Hepatocyte (in vitro differentiated cells): ENCODE measurements around the gene NEK1. TPM values are rescaled to one million over a fixed set of nuclear protein-coding genes. Genes with fewer than 3 reads are reported as not detected.
"Not testable (repeated sequence)": the region's sequence is repeated elsewhere in the genome, so short reads cannot be mapped to it uniquely, and the experiment has no call there.

Source experiments
- DNase-seq: peaks from one replicate; pipeline ENCODE4 v3.0.0-alpha.2; 2016; ENCODE audit warnings: low spot score
- H2AFZ ChIP-seq: fragments of 200-600 bp; sonication (generic); 2 replicates; pipeline ENCODE4 v1.6.0; 2016; ENCODE audit warnings: antibody characterized with exemption, mild to moderate bottlenecking
- H3K27ac ChIP-seq: fragments of 200-600 bp; sonication (generic); 2 replicates; pipeline ENCODE4 v1.5.1; 2016; ENCODE audit warnings: mild to moderate bottlenecking
- H3K27me3 ChIP-seq: fragments of 200-600 bp; sonication (generic); 2 replicates; pipeline ENCODE4 v1.6.1; 2016
- H3K36me3 ChIP-seq: fragments of 200-600 bp; sonication (generic); replicated peaks from 2 replicates; pipeline ENCODE4 v1.5.1; 2016; ENCODE audit warnings: low read depth; ENCODE audit not compliant: insufficient read depth
- H3K4me1 ChIP-seq: fragments of 200-600 bp; sonication (generic); 2 replicates; pipeline ENCODE4 v1.5.1; 2016; ENCODE audit warnings: mild to moderate bottlenecking, moderate library complexity; ENCODE audit not compliant: insufficient read depth
- H3K4me2 ChIP-seq: fragments of 200-600 bp; sonication (generic); 2 replicates; pipeline ENCODE4 v1.6.0; 2016
- H3K4me3 ChIP-seq: fragments of 200-600 bp; sonication (generic); 2 replicates; pipeline ENCODE4 v1.5.1; 2016; ENCODE audit warnings: mild to moderate bottlenecking
- H3K79me2 ChIP-seq: fragments of 200-600 bp; sonication (generic); 2 replicates; pipeline ENCODE4 v1.6.0; 2017; ENCODE audit warnings: mild to moderate bottlenecking
- H3K9me2 ChIP-seq: fragments of 200-600 bp; sonication (generic); replicated peaks from 2 replicates; pipeline ENCODE4 v1.6.0; 2017; ENCODE audit warnings: mild to moderate bottlenecking; ENCODE audit not compliant: insufficient read depth
- H3K9me3 ChIP-seq: fragments of 200-600 bp; sonication (generic); 2 replicates; pipeline ENCODE4 v1.5.1; 2016; ENCODE audit warnings: low read depth, mild to moderate bottlenecking
- H4K20me1 ChIP-seq: fragments of 200-600 bp; sonication (generic); 2 replicates; pipeline ENCODE4 v1.6.0; 2016; ENCODE audit warnings: mild to moderate bottlenecking; ENCODE audit not compliant: insufficient read depth, poor library complexity, severe bottlenecking
- CTCF ChIP-seq: fragments of 200-600 bp; sonication (generic); IDR thresholded peaks from 2 replicates; pipeline ENCODE4 v1.5.1; 2016; ENCODE audit warnings: antibody characterized with exemption, mild to moderate bottlenecking; ENCODE audit not compliant: poor library complexity
- EZH2 ChIP-seq: fragments of 200-600 bp; sonication (generic); IDR thresholded peaks from 2 replicates; pipeline ENCODE4 v1.6.1; 2016; ENCODE audit warnings: antibody characterized with exemption, mild to moderate bottlenecking, borderline replicate concordance
- EZH2phosphoT487 ChIP-seq: fragments of 200-600 bp; sonication (generic); IDR thresholded peaks from one replicate; pipeline ENCODE4 v1.6.1; 2018; ENCODE audit warnings: antibody characterized with exemption, mild to moderate bottlenecking, low read depth, moderate library complexity; ENCODE audit not compliant: unreplicated experiment, severe bottlenecking
- WGBS: methylation state at CpG from one replicate; pipeline ENCODE4 v1.1.6; 2016; ENCODE audit warnings: low lambda C conversion rate; ENCODE audit errors: missing lambda C conversion rate; 5-methylcytosine and 5-hydroxymethylcytosine counted together
- polyA plus RNA-seq: library from polyadenylated mRNA; unstranded; fragments of >200 nt; fragmentation: Nextera tagmentation; extraction: Ambion mirVana; gene quantifications from 2 replicates; pipeline ENCODE4 v1.2.1, GENCODE V29; 2016
- total RNA-seq: library from RNA; depleted of rRNA; stranded (reverse); fragments of >200 nt; gene quantifications from 2 replicates; pipeline ENCODE4 v1.2.3, GENCODE V29; 2014

NEK1 gene
- total and polyA plus RNA-seq, 2 experiments from 2014 or later, result 7.8 to 10.4 TPM

GRCh38 chr4:169523796-169524195 is 88.6 kb downstream of the NEK1 start:
- Histone ChIP-seq H3K9me2 (no peaks in the 10 kb centered on the region), H3K4me3 (no peak overlapping the region), H3K36me3 (no peaks in the 10 kb centered on the region), H3K4me1 (no peaks in the 10 kb centered on the region), H3K4me2 (no peak overlapping the region), H3K79me2 (no peaks in the 10 kb centered on the region), H4K20me1 (no peaks in the 10 kb centered on the region), H3K27me3 (no peaks in the 10 kb centered on the region), H3K9me3 (no peaks in the 10 kb centered on the region), H2AFZ (no peak overlapping the region), H3K27ac (no peak overlapping the region)
- no peak for DNase-seq
- TF ChIP-seq CTCF (no peak), EZH2 (no peak), EZH2phosphoT487 (no peak)

DNA sequence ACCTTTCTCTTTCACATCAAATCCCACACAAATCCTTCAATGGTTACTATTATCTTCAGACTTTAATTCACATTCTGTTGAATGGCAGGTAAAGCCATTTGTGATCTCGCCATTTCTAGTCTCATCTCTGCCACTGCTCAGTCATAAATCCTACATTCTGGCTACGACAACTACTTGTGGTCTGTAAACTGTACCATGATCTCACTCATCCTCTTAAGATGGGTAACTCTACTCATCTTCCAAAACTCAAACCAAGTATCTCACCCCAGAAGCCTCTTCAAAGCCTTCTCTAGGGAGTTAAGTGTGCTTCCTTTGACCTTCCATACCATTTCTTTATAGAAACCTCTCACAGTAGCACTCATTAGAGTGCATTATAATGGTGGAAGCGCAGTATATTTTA is 101.8 kb downstream of the NEK1 start:
- H3K9me3 ChIP-seq, result no peaks in the 10 kb centered on the region
- 96% methylated on average over 3 of the region's 3 CpGs for WGBS
- no peaks in the 10 kb centered on the region for H3K4me1 ChIP-seq

GRCh38 chr4:169506903-169507302 is 105.5 kb downstream of the NEK1 start:
- Histone ChIP-seq H3K9me2 (no peaks in the 10 kb centered on the region), H3K27ac (no peak overlapping the region), H3K79me2 (no peaks in the 10 kb centered on the region), H3K4me2 (no peak overlapping the region), H3K36me3 (no peaks in the 10 kb centered on the region), H3K9me3 (no peaks in the 10 kb centered on the region), H3K4me1 (no peaks in the 10 kb centered on the region), H3K4me3 (no peak overlapping the region), H2AFZ (no peak overlapping the region), H3K27me3 (no peaks in the 10 kb centered on the region), H4K20me1 (no peaks in the 10 kb centered on the region)
- DNase-seq, result no peak
- WGBS, result 94% methylated on average over 2 of the region's 2 CpGs
- TF ChIP-seq EZH2phosphoT487 (no peak), CTCF (no peak), EZH2 (no peak)

More for the DNA sequence above, 101.8 kb downstream of the NEK1 start:
- Histone ChIP-seq H3K27me3 (no peaks in the 10 kb centered on the region), H3K36me3 (no peaks in the 10 kb centered on the region), H4K20me1 (no peaks in the 10 kb centered on the region), H3K9me2 (no peaks in the 10 kb centered on the region), H2AFZ (no peak overlapping the region), H3K4me2 (no peak overlapping the region), H3K79me2 (no peaks in the 10 kb centered on the region), H3K4me3 (no peak overlapping the region), H3K27ac (no peak overlapping the region)
- DNase-seq, result no peak
- TF ChIP-seq CTCF, result no peak
- no peak for TF ChIP-seq EZH2
- no peak for TF ChIP-seq EZH2phosphoT487

GRCh38 chr4:169499907-169500306 is 112.5 kb downstream of the NEK1 start:
- H3K27me3 ChIP-seq, H3K27ac ChIP-seq, H3K36me3 ChIP-seq, H3K79me2 ChIP-seq, H2AFZ ChIP-seq, H4K20me1 ChIP-seq, H3K4me3 ChIP-seq, DNase-seq, H3K9me3 ChIP-seq, H3K4me2 ChIP-seq, H3K9me2 ChIP-seq, H3K4me1 ChIP-seq: not testable (repeated sequence)
- 100% methylated on average over 11 of the region's 11 CpGs for WGBS

DNA sequence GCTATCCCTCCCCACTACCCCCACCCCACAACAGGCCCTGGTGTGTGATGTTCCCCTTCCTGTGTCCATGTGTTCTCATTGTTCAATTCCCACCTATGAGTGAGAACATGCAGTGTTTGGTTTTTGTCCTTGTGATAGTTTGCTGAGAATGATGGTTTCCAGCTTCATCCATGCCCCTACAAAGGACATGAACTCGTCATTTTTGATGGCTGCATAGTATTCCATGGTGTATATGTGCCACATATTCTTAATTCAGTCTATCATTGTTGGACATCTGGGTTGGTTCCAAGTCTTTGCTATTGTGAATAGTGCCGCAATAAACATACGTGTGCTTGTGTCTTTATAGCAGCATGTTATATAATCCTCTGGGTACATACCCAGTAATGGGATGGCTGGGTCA is 118.1 kb downstream of the NEK1 start:
- not testable (repeated sequence) for H2AFZ ChIP-seq, H3K9me2 ChIP-seq, H3K4me1 ChIP-seq, H3K79me2 ChIP-seq, H3K27ac ChIP-seq, H3K9me3 ChIP-seq, H3K4me3 ChIP-seq, H3K4me2 ChIP-seq, H3K27me3 ChIP-seq, DNase-seq, H4K20me1 ChIP-seq, H3K36me3 ChIP-seq
- 92% methylated on average over 3 of the region's 3 CpGs for WGBS
